ENCODE data around the gene INPP5D.
"Not testable (repeated sequence)": the region's sequence is repeated elsewhere in the genome, so short reads cannot be mapped to it uniquely, and the experiment has no call there.

The INPP5D gene

DNA sequence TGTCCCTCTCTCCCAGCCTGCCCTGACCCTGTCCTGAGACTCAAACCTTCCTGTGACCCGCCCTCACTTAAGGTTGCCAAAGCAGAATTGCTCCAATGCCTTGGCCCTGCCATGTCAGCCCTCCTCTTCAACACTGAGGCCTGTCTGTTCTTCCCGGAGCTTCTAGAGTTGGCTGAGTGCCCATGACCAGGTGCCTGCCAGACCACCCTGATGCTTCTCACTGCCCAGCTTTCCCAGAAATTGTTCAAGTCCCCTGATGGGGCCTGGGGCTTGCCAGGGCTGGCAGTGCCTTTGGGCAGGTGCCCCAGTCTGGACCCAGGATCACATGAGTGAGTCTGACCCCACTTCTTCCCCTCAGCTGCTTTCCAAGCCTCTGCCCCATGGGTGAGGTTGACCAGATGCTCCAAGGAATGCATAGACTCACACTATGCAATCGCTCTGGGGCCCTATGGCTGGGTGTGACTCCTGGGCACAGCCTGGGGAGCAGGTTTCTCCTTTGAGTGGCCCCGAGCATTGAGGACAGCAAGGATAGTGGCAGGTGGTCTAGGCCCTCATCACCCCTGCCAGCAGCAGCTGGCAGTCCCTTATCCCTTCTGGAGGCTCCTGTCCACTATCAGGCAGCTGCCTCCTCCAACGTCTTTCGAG is 3.1 kb upstream of the INPP5D start:
- DNase-seq, result no peak

DNA sequence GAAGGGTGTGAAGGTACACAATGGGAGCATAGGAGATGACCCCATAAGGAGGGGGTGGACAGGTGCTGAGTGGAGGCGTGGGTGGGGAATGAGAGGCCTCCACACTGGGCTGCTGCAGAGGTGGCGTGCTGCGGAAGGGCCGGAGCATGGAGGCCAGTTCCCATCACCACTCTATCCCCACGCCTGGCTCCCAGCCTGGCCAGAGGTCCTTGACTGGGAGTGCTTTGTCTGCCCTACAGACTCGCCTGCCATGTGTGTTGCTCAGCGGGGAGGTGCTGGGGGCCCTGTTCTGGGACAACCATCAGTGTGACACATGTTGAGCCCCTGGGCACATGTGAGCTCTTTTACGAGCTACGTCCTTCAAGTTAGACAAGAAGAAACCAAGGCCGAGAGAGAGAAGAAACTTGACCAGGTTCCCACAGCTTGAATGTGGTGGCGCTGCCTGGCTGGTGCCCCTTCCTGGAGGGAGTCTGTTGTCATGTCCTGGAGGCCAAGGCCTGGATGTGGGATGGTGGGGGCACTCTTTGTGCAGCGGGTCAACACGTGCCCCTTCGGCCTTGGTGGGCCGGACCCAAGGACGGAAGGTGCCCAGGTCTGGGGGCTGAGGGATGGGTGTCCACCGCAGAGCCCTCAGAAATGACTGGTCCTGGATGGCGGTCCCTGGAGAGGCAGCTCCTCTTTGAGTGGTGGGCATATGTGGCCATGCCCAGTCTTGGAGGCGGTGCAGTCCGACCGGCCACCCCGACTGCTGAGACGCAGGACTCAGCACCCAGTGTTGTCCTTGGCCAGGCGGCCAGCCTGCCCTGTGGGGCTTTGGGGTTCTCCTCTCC is 1.2 kb upstream of the INPP5D start:
- no peak for DNase-seq

DNA sequence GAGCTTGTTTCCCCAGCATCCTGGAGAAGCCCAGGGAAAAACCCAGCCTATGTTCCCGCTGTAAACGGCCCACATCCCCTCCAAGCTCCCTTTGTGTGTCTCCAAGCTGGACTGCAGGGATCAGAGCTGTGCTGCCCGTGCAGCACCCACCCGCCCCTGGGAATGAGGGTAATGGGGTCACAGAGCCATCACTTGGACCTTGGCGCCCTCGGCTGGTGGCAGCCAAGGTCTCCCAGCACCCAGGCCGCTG is 670 bp upstream of the INPP5D start:
- DNase-seq, result no peak

DNA sequence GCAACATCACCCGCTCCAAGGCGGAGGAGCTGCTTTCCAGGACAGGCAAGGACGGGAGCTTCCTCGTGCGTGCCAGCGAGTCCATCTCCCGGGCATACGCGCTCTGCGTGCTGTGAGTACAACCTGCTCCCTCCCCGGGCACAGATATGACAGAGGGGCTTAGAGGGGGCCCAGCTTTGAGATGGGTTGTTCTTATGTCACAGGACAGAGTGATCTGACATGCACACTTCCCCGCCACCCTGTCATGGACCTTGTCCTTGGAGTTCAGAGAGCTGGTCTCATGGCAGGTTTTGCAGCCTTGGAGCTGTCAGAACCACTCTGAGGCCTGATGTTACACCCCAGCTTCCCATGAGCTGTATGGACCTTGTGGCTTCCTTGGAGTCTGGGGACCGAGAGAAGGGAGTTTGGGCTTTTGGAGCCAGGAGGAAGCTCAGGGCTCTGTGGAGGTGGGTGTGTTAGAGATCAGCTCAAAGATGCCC is 398 bp downstream of the INPP5D start:
- DNase-seq, result no peak

DNA sequence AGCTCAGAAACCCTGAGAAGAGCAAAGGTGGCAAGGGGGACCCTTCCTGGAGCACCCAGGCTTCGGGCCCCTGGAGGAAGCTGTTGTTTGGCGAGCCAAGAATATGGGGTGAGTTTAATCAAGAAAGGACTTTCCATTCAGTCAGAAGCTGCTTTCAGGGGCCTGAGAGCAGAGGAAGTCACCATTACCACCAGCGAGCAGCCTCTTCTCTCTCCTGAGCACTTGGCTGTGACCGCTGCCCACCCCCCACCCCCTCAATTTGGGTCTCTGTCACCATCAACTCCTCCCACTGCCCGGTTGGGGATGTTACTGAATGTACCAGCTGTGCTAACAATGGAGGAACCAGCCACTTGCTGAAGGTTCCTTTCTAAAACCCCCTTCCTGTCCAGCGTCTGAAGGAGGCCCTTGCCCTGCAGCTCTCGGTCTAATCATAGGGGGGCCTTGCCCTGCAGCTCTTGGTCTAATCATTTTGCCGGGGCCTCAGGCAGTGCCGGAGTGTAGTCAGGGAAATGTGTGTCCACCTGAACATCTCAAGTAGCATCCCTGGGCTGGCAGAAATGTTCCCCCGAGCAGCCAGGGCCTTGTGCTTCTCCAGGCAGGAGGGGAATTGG is 943 bp downstream of the INPP5D start:
- DNase-seq, result peak; percentile 52

DNA sequence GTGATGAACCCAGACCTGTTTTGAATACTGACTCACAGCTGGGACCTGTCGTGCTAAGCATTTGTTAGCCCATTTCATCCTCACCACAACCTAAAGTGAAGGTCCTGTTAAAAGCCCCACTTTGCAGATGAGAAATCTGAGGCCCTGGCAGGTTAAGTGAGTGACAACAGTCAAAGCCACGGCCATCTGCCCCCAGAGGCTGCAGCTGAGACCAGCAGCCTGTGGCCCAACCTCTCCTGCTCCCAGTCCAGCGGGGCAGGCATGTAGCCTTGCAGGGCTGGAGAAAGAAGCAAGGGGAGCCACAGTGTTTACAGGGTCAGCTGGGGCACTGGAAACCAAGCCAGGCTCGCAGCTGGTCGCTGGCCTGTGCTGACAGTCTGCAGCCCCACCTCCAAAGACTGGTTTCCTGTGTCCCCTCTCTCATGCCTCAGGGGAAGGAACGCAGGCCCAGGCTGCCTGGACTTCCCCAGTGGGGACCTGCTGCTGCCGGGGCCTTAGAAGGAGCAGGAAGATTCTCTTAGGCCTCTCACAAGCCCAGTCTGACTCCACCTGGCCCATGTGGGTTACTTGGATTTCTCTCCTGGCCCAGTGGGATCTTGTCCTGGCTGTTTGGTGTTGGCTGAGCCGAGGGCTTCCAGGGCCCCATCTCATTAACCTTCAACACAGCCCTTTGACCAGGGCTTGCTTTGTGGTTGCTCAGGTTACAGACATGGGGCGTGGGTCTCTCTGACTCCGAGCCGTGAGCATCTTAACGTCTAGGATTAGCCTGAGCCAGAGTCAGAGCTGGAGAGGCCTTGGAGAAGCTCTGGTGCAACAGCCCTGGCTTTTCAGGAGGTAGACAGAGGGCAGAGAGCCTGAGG is 1.7 kb downstream of the INPP5D start:
- peak; percentile 67 for DNase-seq

DNA sequence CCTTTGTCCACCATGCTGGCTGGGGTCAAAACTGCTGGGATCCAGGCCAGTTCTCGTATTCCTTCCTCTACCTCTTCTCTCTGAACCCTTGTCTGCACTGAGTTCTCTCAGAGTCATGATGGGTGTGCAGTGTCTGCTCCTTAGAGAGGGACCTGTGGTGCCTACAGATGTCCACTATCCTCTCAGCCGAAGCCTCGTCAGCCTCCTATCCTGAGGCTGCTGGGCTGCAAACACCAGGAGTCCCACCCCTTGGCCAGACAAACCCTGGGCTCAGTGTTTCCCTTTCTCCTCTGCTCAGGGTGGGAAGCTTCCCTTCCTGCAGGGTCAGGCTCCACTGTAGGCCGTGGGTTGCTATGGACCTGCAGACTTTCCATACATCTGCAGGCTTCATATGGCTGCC is 2.3 kb downstream of the INPP5D start:
- no peak for DNase-seq

DNA sequence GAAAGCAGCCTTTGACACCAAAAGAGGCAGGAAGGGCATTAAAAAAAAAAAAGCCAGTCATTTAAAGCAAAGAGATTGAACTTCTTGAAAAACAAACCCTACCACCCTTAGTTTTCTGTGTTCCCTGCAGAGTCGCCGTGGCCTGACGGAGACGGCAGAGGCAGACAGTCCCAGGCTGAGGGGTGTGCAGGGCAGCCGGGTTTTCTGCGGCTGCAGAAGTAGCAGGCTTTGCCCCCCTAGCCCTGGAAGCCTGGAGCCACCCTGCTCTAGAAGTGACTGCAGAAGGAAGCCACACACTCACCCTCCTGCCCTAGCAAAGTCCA is 2.8 kb downstream of the INPP5D start:
- DNase-seq, result no peak

DNA sequence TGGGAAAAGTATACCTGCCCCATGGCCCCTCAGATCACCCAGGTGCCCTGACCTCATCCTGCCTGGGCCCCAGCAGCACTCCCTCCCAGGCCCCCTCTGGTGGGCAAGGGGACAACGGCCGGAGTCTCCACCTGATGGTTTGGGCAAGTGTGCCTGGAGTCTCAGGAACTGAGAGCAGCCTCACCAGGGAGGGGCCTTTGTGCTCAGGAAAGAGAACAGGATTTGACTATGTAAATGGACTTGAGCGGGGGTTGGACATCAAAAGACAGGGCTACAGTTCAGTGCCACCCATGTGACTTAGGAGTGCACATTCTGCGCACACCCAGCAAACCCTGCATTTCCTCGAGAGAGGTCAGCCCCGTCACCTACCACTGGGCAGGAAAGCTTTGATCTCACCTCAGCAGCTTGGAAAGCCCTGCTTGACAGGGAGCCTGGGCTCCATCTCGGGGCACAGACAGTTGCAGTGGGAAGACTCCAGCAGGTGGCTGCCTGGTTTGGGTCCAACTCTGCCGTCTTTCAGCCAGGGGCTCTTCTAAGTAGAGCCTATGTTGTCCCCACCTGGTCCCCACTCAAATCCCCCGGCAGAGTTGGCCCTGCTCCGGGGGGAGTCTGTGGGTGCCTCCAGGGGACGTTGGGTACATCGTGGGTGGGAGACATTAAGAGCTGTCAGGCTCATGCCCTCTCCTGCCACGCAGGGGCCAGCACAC is 3.3 kb downstream of the INPP5D start:
- no peak for DNase-seq

DNA sequence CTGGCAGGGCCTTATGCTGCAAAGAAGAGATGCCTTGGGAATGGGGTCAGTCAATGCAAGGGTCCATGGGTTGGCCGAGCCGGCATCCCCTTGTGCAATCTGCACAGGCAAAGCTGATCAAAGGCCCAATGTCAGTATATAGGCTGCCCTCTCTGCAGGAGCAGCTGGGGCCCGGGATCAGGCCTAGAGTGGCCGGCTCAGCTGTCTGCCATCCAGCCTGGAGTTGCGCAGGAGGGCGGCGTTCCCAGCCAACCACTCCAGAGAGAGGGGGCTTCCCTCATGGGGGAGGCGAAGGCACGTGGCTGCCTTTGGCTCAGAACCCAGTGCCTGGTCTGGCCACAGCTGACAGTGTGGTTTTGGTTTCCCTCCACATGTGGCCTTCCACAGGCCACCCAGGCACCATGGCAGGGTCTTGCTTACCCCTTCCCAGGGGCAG is 3.9 kb downstream of the INPP5D start:
- DNase-seq, result no peak

DNA sequence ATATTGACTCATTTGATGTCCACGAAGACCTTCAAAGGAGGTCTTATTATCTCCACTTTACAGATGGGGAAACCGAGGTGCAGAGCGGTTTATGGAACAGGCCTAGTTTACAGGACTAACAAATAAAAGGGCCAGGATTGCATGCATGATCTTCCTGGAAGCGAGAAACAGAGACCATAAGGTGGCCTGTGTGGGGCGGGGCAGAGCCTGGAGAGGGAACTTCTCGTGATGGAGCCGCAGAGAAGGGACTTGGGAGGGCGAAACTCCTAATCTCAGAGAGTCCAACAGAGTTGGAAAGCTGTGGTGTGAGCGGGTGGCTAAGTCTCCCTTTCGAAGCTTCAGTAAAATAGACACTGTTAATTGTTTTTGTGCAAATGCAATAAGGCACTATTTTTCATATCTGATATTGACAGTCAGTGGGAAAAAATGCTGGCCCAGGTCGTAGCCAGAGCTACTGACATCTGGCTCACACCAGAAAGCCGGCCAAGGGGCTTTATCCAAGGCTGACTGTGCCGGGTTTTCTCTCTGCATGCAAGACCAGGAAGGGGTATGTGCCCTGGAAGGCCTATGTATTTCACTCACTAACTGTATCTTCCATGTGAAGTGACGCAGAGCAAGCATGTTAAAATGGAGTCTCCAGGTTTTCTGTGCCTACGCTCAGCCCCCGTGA is 4.5 kb downstream of the INPP5D start:
- no peak for DNase-seq

DNA sequence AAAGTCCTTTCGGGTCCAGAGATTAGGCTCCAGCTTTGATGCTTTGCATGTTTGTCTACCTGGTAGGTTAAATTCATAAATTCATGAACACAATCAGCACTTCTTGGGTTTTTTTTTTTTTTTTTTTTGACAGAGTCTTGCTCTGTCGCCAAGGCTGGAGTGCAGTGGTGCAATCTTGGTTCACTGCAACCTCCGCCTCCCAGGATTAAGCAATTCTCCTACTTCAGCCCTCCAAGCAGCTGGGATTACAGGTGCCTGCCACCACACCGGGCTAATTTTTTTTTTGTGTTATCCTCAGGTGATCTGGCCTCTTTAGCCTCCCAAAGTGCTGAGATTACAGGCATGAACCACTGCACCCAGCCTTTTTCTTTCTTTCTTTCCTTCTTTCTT is 5.1 kb downstream of the INPP5D start:
- DNase-seq, result not testable (repeated sequence)

DNA sequence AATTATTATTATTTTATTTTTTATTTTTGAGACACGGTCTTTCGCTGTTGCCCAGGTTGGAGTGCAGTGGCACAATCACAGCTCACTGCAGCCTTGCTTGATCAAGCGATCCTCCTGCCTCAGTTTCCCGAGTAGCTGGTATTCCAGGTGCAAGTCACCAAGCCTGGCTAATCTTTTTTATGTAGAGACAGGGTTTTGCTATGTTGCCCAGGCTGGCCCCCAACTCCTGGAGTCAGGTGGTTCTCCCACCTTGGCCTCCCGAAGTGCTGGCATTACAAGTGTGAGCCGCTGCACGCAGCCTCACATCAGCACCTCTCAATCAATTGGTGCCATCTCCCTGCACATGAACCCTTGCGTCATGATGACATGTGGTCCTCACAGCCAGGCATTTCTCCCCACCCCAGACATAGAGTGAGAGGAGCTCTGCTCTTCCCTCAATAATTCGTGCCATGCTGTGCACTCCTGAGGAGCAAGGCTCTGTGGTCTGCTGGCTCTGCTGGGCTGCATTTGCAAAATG is 5.9 kb downstream of the INPP5D start:
- DNase-seq, result no peak

DNA sequence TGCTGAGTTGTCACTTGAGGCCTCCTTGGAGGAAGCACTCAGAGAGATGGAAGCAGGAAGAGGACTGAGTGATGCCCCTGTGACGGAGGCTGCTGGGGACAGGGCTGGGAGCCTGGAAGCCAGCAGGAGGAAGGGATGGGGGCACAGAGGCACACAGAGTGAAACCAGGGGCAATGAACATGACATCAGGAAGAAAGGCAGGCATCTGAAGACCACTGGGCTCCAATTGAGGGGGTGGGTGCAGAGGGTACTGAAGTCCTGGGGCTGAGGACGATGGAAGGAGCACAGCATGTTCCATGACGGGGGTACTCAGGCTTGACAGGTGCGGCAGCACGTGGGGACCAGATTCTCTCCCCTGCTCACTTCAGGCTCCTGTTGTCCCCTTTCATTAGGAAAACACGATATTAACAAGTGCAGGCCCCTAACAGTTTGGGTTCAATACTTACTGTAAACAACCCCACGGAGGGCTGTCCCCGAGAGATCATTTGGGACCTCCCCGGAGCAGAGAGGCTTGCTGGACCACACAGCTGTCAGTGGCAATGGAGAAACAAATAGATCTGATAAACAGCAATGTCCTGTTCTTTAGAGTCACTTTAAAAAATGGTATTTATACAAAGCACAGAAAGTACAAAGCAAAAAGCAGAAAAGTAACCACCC is 8.7 kb downstream of the INPP5D start:
- no peak for DNase-seq

DNA sequence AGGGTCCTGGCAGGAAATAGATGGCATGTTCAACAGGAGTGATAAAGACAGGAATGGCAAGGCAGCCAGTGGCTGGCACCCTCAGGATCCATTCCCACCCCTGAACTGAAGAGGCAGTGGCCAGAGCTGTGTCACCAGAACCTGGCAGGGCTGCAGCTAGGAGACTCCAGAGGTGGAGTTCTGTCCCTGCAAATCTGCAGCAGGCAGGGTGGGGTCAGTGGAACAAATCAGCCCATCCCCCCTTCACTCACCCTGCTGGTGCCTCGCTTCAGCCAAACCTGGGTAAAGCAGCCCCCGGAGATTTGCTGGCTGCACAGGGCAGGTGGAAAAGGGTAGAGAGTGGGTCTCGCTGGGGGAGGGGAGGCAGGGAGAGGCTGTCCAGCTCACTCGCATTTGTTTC is 12.7 kb downstream of the INPP5D start:
- no peak for DNase-seq

DNA sequence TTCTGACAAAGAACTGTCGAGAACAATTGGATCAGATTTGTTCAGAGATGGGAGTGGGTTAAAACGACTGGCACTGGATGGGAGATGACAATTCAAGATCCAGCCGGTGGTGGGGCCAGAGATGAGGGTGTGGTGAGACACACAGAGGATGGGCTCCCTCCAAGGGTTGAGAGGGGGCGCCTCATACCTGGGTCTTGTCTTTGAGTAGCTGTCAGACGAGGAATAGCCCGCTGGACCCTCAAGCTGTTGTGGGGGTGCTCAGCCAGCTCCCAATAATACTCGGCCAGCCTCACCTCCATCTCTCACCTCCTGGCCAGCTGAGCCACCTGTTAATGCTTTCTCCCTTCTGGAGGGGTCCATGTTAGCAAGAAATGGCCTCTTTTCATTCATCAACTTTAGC is 14.0 kb downstream of the INPP5D start:
- DNase-seq, result no peak

DNA sequence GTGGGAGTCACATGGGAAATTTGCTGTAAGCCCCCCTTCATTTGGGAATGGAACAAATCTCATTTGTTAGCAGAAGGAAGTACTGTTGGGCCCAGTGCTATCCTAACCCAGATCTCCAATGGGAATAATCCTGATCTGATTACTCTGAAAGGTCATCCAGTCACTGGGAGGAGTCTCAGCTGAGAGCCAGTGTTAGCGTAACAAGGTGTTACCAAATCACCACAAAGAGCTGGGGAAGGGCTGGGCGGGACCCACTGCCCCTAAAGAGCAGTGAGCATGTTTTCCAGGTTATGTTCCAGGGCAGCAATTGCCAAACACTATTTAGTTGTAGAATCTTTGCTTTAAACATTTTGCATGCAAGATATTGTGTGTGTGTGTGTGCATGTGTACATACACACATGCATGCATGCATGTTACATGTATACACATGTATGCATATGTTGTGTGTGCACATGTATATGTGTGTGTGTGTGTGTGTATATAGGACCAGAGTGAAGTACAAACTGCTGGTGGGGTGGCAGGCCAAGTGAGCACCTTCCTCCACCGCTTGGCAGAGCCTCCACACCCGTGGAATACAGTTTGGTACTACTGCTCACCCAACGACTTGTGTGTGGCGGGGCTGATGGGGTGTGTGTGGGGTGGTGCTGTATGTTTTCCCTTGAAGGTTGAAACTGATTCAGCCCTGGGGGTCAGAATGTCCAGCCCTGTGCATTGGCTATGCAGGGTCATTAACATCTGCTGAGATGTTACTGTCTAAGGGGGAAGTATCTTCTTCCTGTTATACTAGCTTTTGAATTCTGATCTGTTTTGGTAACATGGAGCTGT is 15.2 kb downstream of the INPP5D start:
- no peak for DNase-seq

DNA sequence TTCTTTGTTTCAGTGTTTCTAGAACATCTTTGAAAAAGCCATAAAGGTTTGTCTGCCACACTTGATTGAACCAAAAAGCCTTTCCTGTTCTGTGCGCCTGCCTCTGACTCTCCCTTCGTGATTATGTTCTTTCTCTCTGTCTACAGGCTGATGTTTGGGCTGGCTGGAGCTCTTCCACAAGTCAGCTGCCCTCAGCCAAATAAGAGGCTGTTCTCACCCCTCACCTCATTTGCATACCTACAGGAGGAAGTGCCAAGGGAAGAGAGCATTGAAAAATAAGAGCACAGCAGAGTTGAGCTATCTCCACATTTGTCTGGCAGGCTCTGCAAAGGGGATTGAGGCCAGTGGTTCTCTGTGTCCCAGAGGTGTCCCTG is 15.8 kb downstream of the INPP5D start:
- DNase-seq, result no peak

DNA sequence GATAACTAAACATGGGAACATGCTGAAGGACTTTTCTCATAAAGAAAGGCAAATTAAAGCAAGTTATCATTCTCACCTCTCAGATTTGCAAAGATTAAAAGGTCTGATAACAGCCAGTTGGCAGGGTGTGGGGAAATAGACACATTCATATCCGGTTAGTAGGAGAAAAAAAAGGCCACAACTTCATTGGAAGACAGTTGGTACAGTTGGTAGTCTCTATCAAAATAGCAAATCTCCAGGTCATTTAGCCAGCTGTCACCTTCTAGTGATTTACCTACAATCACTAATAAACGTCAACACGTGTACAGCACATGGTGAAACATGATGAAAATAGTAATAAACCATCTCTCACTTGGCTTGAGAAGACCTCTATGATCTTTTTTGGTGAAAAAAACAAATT is 16.6 kb downstream of the INPP5D start:
- DNase-seq, result no peak

DNA sequence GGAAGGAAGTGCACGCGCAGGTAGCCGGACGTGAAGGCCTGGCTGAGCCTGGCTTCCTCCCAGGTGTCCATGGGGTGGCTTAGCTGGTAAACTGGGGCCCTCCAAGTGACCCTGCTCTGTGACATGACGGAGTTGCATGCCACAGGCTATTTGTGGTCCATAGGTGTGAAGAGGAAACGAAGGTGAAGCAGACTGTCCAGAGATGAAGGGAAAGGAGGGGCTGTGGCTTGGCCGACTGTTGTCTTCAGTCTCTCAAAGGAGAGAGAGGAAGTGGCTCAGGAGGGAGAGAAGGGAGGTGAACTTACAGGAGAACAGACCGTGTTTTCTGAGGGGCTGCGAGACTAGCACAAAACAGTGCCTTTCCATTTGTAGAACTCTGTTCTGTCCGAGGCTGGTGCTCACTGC is 19.3 kb downstream of the INPP5D start:
- DNase-seq, result no peak
